Gastroesophageal sphincter (tissue), 4 donors: Measurements from ENCODE around the gene SLC39A1. TPM values are rescaled to one million over a fixed set of nuclear protein-coding genes. Genes with fewer than 3 reads are reported as not detected.
"Not testable (repeated sequence)": the region's sequence is repeated elsewhere in the genome, so short reads cannot be mapped to it uniquely, and the experiment has no call there.

Source experiments
- ATAC-seq: fragments of 150-250 bp; one replicate; pipeline ENCODE4 v1.9.1; 2016; ENCODE audit warnings: mild to moderate bottlenecking, moderate library complexity
- H3K27ac ChIP-seq, 4 donors: fragments of 200-600 bp; sonication (generic) in 3 of 4; 1 replicate in 3 of 4; 2 replicates in 1 of 4; pipeline ENCODE4 v1.5.1; 2016 to 2019
- H3K27me3 ChIP-seq: fragments of 200-600 bp; sonication (generic); one replicate; pipeline ENCODE4 v1.5.1; 2019
- H3K36me3 ChIP-seq, 2 donors: fragments of 200-600 bp; sonication (generic); one replicate each; pipeline ENCODE4 v1.5.1; 2019; ENCODE audit warnings: control low read depth in 1 of 2
- H3K4me1 ChIP-seq, 3 donors: fragments of 200-600 bp; sonication (generic); 1 replicate in 2 of 3; 2 replicates in 1 of 3; pipeline ENCODE4 v1.5.1; 2016 to 2019; ENCODE audit warnings: control low read depth in 2 of 3
- H3K4me3 ChIP-seq, 2 donors: fragments of 200-600 bp; sonication (generic); one replicate each; pipeline ENCODE4 v1.5.1; 2019; ENCODE audit warnings: mild to moderate bottlenecking in 1 of 2, moderate library complexity in 1 of 2
- H3K9me3 ChIP-seq, 3 donors: fragments of 200-600 bp; sonication (generic); one replicate each; pipeline ENCODE4 v1.5.1; 2017 to 2019; ENCODE audit warnings: control low read depth in 2 of 3
- CTCF ChIP-seq, 4 experiments: fragments of 200-600 bp in 2 of 4; fragments of 450-650 bp in 2 of 4; sonication (generic) in 1 of 4; IDR thresholded peaks; one replicate each; pipeline ENCODE4 v1.5.1; 2017 to 2019; ENCODE audit warnings: antibody characterized with exemption in 4 of 4, mild to moderate bottlenecking in 2 of 4, moderate library complexity in 2 of 4
- EP300 ChIP-seq: sonication (generic); formaldehyde crosslinking; IDR thresholded peaks from one replicate; pipeline ENCODE4 v1.6.1; 2017; ENCODE audit warnings: antibody characterized with exemption, mild to moderate bottlenecking
- POLR2A ChIP-seq, 2 donors: fragments of 450-650 bp; IDR thresholded peaks; one replicate each; pipeline ENCODE4 v1.6.1; 2017; ENCODE audit warnings: antibody characterized with exemption in 2 of 2, mild to moderate bottlenecking in 2 of 2, moderate library complexity in 1 of 2
- POLR2AphosphoS5 ChIP-seq: sonication (generic); formaldehyde crosslinking; IDR thresholded peaks from one replicate; pipeline ENCODE4 v1.6.1; 2017; ENCODE audit warnings: antibody characterized with exemption
- WGBS, 2 donors: methylation state at CpG; one replicate each; pipeline ENCODE4 v1.1.5; 2018; ENCODE audit warnings: low coverage in 1 of 2; 5-methylcytosine and 5-hydroxymethylcytosine counted together
- total RNA-seq, 4 donors: library from RNA; depleted of rRNA; stranded (reverse); fragments of >200 nt; gene quantifications; one replicate each; pipeline ENCODE4 v1.1.0, GENCODE V29; 2016

Gene SLC39A1
- total RNA-seq, 4 donors from 2014 or later, result 64.8 to 115 (median 106) TPM

GRCh38 chr1:153987621-153988020 is 24.3 kb upstream of the SLC39A1 start:
- H3K27ac ChIP-seq, result peak overlapping the region in 2 of 4 donors; percentile 88 to 92
- 72 to 81% methylated on average over 3 to 8 of the region's 8 CpGs for WGBS, 2 donors
- peaks cover 6 to 56% (median 14%) of the 10 kb centered on the region in 3 donors for H3K4me1 ChIP-seq
- H3K27me3 ChIP-seq, result no peaks in the 10 kb centered on the region
- ATAC-seq, result no peak
- no peak overlapping the region for H3K4me3 ChIP-seq
- H3K9me3 ChIP-seq, result no peaks in the 10 kb centered on the region
- TF ChIP-seq POLR2A (IDR thresholded peaks at IDR 0.05) (no peak), EP300 (no peak), POLR2AphosphoS5 (no peak), CTCF (IDR thresholded peaks at IDR 0.05) (no peak)
- peaks cover 0 to 21% of the 10 kb centered on the region in 2 donors for H3K36me3 ChIP-seq

DNA sequence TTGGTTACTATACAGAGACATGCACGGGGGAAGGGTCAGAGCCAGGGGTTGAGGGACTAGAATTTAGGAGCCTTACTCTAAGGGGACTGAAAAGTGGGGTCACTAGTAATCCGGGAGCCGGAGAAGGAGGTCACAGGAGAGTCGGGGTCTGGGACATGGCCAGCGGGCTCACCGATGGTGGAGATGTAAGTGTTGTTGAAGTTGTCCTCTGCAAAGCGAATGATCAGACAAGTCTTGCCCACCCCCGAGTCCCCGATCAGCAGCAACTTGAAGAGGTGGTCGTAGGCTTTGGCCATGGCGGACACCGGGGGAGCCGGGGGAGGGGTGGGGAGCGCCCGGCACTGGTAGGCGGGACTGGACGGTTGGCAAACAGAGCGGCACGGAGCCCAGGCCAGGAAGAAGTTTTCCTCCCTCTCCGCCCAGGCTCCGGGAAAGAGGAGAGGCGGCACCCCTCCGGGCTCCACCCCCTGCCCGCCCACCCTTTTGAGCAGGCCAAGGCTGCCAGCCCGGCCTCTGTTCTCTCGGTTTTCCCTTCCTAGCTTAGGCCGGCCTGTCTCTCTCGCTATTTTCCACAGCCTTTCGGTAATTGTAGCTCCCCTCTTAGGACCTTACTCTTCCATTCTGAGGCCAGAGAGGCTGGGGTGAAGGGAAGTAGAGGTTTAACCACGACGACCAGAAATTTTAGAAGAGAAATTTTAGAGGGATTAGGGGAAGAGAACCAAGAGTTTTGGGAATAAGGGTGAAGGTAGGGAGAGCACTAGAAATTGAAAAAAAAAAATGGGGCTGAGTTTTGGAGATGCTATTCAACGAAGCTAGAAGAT is 22.8 kb upstream of the SLC39A1 start, which contains the start of gene RAB13:
RAB13 (minus strand) TSS at position 399 of the 821 bp plus-strand sequence; CDS start at position 296, 103 bp downstream.
- Histone ChIP-seq H3K4me3 (peak within 1 kb of the TSS; percentile 52 to 65), H3K27me3 (no peaks in the 10 kb centered on the region), H3K4me1 (peaks cover 0 to 43% (median 6%) of the 10 kb centered on the region in 3 donors), H3K36me3 (peaks cover 0 to 26% of the 10 kb centered on the region in 2 donors), H3K27ac (peak within 1 kb of the TSS; percentile 83 to 92 (median 87)), H3K9me3 (no peaks in the 10 kb centered on the region)
- peak; percentile 88 for ATAC-seq
- 0% methylated on average over 7 to 8 of the region's 32 CpGs for WGBS, 2 donors
- TF ChIP-seq EP300 (no peak), POLR2AphosphoS5 (peak; percentile 72), CTCF (IDR thresholded peaks at IDR 0.05) (no peak), POLR2A (IDR thresholded peaks at IDR 0.05) (peak; percentile 22 to 38)

GRCh38 chr1:153985341-153985912 is 22.1 kb upstream of the SLC39A1 start:
- Histone ChIP-seq H3K27me3 (no peaks in the 10 kb centered on the region), H3K4me3 (peak overlapping the region; percentile 52 to 65), H3K4me1 (peaks cover 0 to 43% (median 6%) of the 10 kb centered on the region in 3 donors), H3K9me3 (no peaks in the 10 kb centered on the region), H3K36me3 (peaks cover 0 to 33% of the 10 kb centered on the region in 2 donors), H3K27ac (peak overlapping the region; percentile 51 to 92 (median 86))
- TF ChIP-seq CTCF (IDR thresholded peaks at IDR 0.05) (no peak), POLR2AphosphoS5 (peak; percentile 78), POLR2A (IDR thresholded peaks at IDR 0.05) (peak; percentile 14 to 24)
- ATAC-seq, result peak; percentile 56
- 0 to 6% methylated on average over 3 to 7 of the region's 7 CpGs for WGBS, 2 donors

DNA sequence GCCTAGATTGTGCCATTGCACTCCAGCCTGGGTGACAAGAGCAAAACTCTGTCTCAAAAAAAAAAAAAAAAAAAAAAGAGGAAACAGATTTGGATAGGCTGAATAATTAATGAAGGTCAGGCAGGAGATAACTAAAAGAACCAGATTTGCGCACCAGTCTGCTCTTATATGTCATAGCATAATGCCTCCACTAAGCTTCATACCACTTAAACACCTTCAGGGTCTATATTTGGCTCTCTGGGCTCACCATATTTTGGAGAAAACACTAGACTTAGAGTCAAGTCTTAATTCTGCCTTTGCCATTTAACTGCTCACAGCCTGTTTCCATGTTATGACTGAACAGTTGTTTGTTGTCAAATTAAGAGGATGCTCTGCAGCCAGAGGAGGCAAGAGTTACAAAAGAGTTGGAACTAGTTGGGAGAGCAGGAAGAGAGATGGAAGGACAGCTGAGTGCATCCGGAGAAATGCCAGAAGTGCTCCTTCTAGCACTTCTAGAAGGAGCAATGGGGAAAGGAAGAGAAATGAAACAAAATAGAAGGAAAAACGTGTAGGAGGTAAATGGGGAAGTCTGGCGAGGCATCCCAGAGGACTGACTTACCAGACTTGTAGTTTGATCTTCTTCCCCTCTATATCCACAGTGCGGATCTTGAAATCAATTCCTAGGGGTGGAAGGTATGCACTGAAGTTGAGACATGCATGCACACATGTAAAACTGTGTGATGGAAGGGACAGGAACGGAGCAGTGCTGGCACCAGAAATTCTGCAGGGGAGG is 21.0 kb upstream of the SLC39A1 start:
- H3K36me3 ChIP-seq, result peaks cover 0 to 38% of the 10 kb centered on the region in 2 donors
- no peak for ATAC-seq
- WGBS, 2 donors, result 49 to 50% methylated on average over 5 to 6 of the region's 6 CpGs
- peak overlapping the region in 3 of 4 donors; percentile 83 to 92 (median 88) for H3K27ac ChIP-seq
- H3K4me3 ChIP-seq, result peak overlapping the region in 1 of 2 donors; percentile 65
- H3K9me3 ChIP-seq, result no peaks in the 10 kb centered on the region
- H3K27me3 ChIP-seq, result no peaks in the 10 kb centered on the region
- H3K4me1 ChIP-seq, result peaks cover 0 to 35% (median 3%) of the 10 kb centered on the region in 3 donors
- TF ChIP-seq CTCF (IDR thresholded peaks at IDR 0.05) (no peak), POLR2AphosphoS5 (no peak), EP300 (no peak), POLR2A (IDR thresholded peaks at IDR 0.05) (no peak)

DNA sequence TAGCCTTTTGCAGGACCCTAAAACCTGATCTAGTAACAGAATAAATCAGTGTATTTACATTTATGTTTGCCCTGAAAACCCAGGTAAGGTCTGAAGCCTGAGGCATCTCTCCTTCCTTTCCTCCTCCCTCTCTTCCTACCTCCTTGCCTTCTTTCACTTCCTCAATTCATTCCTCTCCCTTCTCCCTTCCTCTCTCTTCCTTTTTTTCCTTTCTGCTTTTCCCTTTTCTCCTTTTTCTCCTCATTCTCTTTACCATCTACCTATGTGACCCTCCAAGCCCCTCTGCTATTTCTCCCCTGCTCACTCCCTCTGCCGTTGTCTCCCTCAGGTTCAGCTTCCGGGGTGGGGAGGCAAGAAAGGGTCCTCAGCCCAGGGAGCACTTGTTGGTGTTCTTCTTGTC is 18.4 kb upstream of the SLC39A1 start:
- not testable (repeated sequence) for H3K27ac ChIP-seq, H3K4me3 ChIP-seq, H3K27me3 ChIP-seq, H3K9me3 ChIP-seq, ATAC-seq
- Histone ChIP-seq H3K4me1 (peaks cover 0 to 46% (median 0%) of the 10 kb centered on the region in 3 donors), H3K36me3 (peaks cover 0 to 38% of the 10 kb centered on the region in 2 donors)
- WGBS, 2 donors, result 78% methylated on average over 2 of the region's 2 CpGs; no CpG with 5 or more reads in 1 of the 2 donors

GRCh38 chr1:153979091-153979490 is 15.8 kb upstream of the SLC39A1 start:
- not testable (repeated sequence) for ATAC-seq, H3K4me3 ChIP-seq, H3K27ac ChIP-seq, H3K9me3 ChIP-seq, H3K27me3 ChIP-seq
- Histone ChIP-seq H3K4me1 (peaks cover 0 to 39% (median 6%) of the 10 kb centered on the region in 3 donors), H3K36me3 (peaks cover 0 to 60% of the 10 kb centered on the region in 2 donors)
- 88% methylated on average over 5 to 10 of the region's 12 CpGs for WGBS, 2 donors
